B cell (primary cell): ENCODE measurements around the gene USP7. TPM values are rescaled to one million over a fixed set of nuclear protein-coding genes. Genes with fewer than 3 reads are reported as not detected.

Experiments used
- ATAC-seq: fragments of 200-7000 bp; cut with Tn5 transposase; one replicate; pipeline ENCODE4 v1.10.0; 2021; ENCODE audit warnings: low read depth, mild to moderate bottlenecking, moderate number of reproducible peaks, moderate library complexity
- CTCF ChIA-PET: fragments of 350-600 bp; sonication (Branson Sonifier 250); formaldehyde crosslinking; loops from one replicate; lab custom pipeline; 2021; ENCODE audit warnings: antibody characterized with exemption, inconsistent platforms; lab: Charles Lee
- POLR2A ChIA-PET: fragments of 350-600 bp; sonication (Branson Sonifier 250); formaldehyde crosslinking; loops from one replicate; lab custom pipeline; 2021; ENCODE audit warnings: antibody characterized with exemption; lab: Charles Lee
- DNase-seq: peaks from one replicate; pipeline ENCODE4 v3.0.0; 2013
- H2AFZ ChIP-seq: 2 replicates; pipeline ENCODE4 v1.6.1; 2012; ENCODE audit warnings: mild to moderate bottlenecking, low read depth, low read length; ENCODE audit not compliant: insufficient read depth, poor library complexity, severe bottlenecking
- H3K27ac ChIP-seq, 2 donors: 1 replicate in 1 of 2; 2 replicates in 1 of 2; pipeline ENCODE4 v1.5.1; 2012 to 2013; ENCODE audit warnings: low read length in 2 of 2, mild to moderate bottlenecking in 2 of 2, moderate library complexity in 1 of 2
- H3K27me3 ChIP-seq, 4 experiments: fragments of 200-600 bp in 1 of 4; sonication (generic) in 1 of 4; replicated peaks in 1 of 4; 1 replicate in 2 of 4; 2 replicates in 2 of 4; pipeline versions ENCODE4 v1.6.1 to v1.7.0; 2013 to 2016; ENCODE audit warnings: low read length in 3 of 4, mild to moderate bottlenecking in 2 of 4, mixed read lengths in 1 of 4, moderate library complexity in 1 of 4; ENCODE audit not compliant: insufficient read depth in 4 of 4, control insufficient read depth in 3 of 4; ENCODE audit errors: control extremely low read depth in 1 of 4
- H3K36me3 ChIP-seq, 2 experiments: replicated peaks in 1 of 2; 1 replicate in 1 of 2; 2 replicates in 1 of 2; pipeline versions ENCODE4 v1.6.1 to v1.7.1; 2013; ENCODE audit warnings: low read length in 1 of 2; ENCODE audit not compliant: insufficient read depth in 2 of 2, control insufficient read depth in 1 of 2; ENCODE audit errors: control extremely low read depth in 1 of 2, extremely low read depth in 1 of 2
- H3K4me1 ChIP-seq, 2 donors: fragments of 200-600 bp in 1 of 2; sonication (generic) in 1 of 2; 1 replicate in 1 of 2; 2 replicates in 1 of 2; pipeline versions ENCODE4 v1.5.1 to v1.6.1; 2013 to 2017; ENCODE audit warnings: low read length in 2 of 2; ENCODE audit not compliant: control insufficient read depth in 2 of 2, insufficient read depth in 2 of 2
- H3K4me2 ChIP-seq: replicated peaks from 2 replicates; pipeline ENCODE3; 2012; ENCODE audit warnings: mild to moderate bottlenecking, low read depth, low read length; ENCODE audit not compliant: poor library complexity, severe bottlenecking
- H3K4me3 ChIP-seq, 5 experiments: fragments of 200-600 bp in 1 of 5; sonication (generic) in 1 of 5; 1 replicate in 3 of 5; 2 replicates in 2 of 5; pipeline versions ENCODE4 v1.5.1 to v1.7.0; 2011 to 2016; ENCODE audit warnings: low read length in 4 of 5, mild to moderate bottlenecking in 4 of 5, low read depth in 2 of 5, control low read depth in 1 of 5, moderate library complexity in 1 of 5; ENCODE audit not compliant: insufficient read depth in 1 of 5; ENCODE audit errors: control extremely low read depth in 1 of 5, extremely low read depth in 1 of 5
- H3K79me2 ChIP-seq: fragments of 200-600 bp; sonication (generic); one replicate; pipeline ENCODE4 v1.6.0; 2016; ENCODE audit warnings: low read length; ENCODE audit not compliant: control insufficient read depth, insufficient read depth
- H3K9ac ChIP-seq: fragments of 200-600 bp; sonication (generic); 2 replicates; pipeline ENCODE4 v1.6.1; 2017; ENCODE audit warnings: mild to moderate bottlenecking, low read length, moderate library complexity
- H3K9me3 ChIP-seq, 3 donors: one replicate each; pipeline versions ENCODE4 v1.6.1 to v1.7.1; 2013; ENCODE audit warnings: low read length in 2 of 3; ENCODE audit not compliant: control insufficient read depth in 2 of 3, insufficient read depth in 1 of 3; ENCODE audit errors: control extremely low read depth in 1 of 3
- H4K20me1 ChIP-seq: 2 replicates; pipeline ENCODE4 v1.6.0; 2012; ENCODE audit warnings: mild to moderate bottlenecking, low read length; ENCODE audit not compliant: insufficient read depth, control insufficient read depth, poor library complexity, severe bottlenecking
- H3K27ac Mint-ChIP-seq: one replicate; pipeline ENCODE4 v1.8.0; 2021; ENCODE audit warnings: mixed read lengths
- H3K27me3 Mint-ChIP-seq: one replicate; pipeline ENCODE4 v1.8.0; 2021; ENCODE audit warnings: mixed read lengths
- H3K4me1 Mint-ChIP-seq: one replicate; pipeline ENCODE4 v1.8.0; 2021; ENCODE audit warnings: mixed read lengths
- H3K4me3 Mint-ChIP-seq: one replicate; pipeline ENCODE4 v1.8.0; 2021; ENCODE audit warnings: mixed read lengths
- H3K9me3 Mint-ChIP-seq: one replicate; pipeline ENCODE4 v1.8.0; 2022; ENCODE audit warnings: mixed read lengths; ENCODE audit not compliant: insufficient read depth
- EZH2 ChIP-seq: IDR thresholded peaks from 2 replicates; pipeline ENCODE4 v1.6.1; 2012; ENCODE audit warnings: borderline replicate concordance, low read depth, mild to moderate bottlenecking, moderate library complexity, low read length; ENCODE audit not compliant: insufficient read depth, poor library complexity, severe bottlenecking
- WGBS: methylation state at CpG from one replicate; pipeline ENCODE4 v1.1.5; 2013; ENCODE audit warnings: missing lambda C conversion rate; ENCODE audit not compliant: insufficient coverage; 5-methylcytosine and 5-hydroxymethylcytosine counted together
- intact Hi-C: fragments of 100-400 bp; cut with micrococcal nuclease; formaldehyde crosslinking; loops from one replicate; pipeline ENCODE4 v1.10.0; 2022
- polyA plus RNA-seq: library from polyadenylated mRNA; depleted of rRNA; stranded (reverse); fragments of >200 nt; gene quantifications from 2 replicates; pipeline ENCODE4 v1.2.3, GENCODE V29; 2012
- total RNA-seq, 2 donors: library from RNA; stranded (reverse); fragments of 120-200 nt in 1 of 2; gene quantifications; 1 replicate in 1 of 2; 2 replicates in 1 of 2; pipeline versions ENCODE4 v1.2.3 to v1.2.4, GENCODE V29; 2013 to 2022
- TF ChIP-seq, protein P1 (sequence below): fragments of 200-600 bp; IDR thresholded peaks from one replicate; pipeline ENCODE4 v1.8.0; 2022; ENCODE audit warnings: antibody characterized with exemption, mild to moderate bottlenecking

Gene USP7
- total and polyA plus RNA-seq, 2 donors (not counting 1 experiment from before 2014, with no cell fraction given): 27.4 to 223 TPM

DNA sequence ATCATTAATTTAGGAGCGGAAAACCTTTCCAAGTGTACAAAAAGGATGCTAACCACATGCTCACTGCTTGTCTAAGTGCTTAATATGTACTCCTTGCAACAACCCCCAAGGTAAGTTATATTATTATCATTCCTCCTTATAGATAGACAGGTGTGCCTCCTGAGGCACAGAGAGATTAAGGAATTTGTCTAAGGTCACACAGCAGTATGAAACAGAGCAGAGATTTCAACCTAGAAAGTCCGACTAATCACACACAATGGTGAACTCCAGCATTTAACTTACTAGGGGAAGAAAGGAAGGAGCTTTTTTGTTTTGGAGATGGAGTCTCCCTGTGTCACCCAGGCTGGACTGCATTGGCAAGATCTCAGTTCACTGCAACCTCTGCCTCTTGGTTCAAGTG is 37.0 kb upstream of the USP7 start:
- H3K4me1 Mint-ChIP-seq: no peaks in the 10 kb centered on the region
- no peak overlapping the region for H3K27ac ChIP-seq
- no peaks in the 10 kb centered on the region for H3K4me1 ChIP-seq
- H3K27ac Mint-ChIP-seq: no peak overlapping the region
- H3K79me2 ChIP-seq: no peaks in the 10 kb centered on the region
- no peaks in the 10 kb centered on the region for H4K20me1 ChIP-seq
- H3K9me3 Mint-ChIP-seq: no peaks in the 10 kb centered on the region
- ATAC-seq (no peak), DNase-seq (no peak)
- no peak overlapping the region for H3K9ac ChIP-seq
- no peaks in the 10 kb centered on the region for H3K27me3 ChIP-seq
- no peaks in the 10 kb centered on the region for H3K36me3 ChIP-seq
- H3K4me3 Mint-ChIP-seq: no peak overlapping the region
- H3K4me2 ChIP-seq: no peak overlapping the region
- ChIA-PET CTCF (no interaction called here), POLR2A (no interaction called here)
- no peak for TF ChIP-seq EZH2
- TF ChIP-seq, protein P1, sequence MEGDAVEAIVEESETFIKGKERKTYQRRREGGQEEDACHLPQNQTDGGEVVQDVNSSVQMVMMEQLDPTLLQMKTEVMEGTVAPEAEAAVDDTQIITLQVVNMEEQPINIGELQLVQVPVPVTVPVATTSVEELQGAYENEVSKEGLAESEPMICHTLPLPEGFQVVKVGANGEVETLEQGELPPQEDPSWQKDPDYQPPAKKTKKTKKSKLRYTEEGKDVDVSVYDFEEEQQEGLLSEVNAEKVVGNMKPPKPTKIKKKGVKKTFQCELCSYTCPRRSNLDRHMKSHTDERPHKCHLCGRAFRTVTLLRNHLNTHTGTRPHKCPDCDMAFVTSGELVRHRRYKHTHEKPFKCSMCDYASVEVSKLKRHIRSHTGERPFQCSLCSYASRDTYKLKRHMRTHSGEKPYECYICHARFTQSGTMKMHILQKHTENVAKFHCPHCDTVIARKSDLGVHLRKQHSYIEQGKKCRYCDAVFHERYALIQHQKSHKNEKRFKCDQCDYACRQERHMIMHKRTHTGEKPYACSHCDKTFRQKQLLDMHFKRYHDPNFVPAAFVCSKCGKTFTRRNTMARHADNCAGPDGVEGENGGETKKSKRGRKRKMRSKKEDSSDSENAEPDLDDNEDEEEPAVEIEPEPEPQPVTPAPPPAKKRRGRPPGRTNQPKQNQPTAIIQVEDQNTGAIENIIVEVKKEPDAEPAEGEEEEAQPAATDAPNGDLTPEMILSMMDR: no peak
- no peak overlapping the region for H2AFZ ChIP-seq
- no peaks in the 10 kb centered on the region for H3K27me3 Mint-ChIP-seq
- intact Hi-C loops: no loop called here
- WGBS: 100% methylated on average over 1 of the region's 2 CpGs
- H3K9me3 ChIP-seq: no peaks in the 10 kb centered on the region
- H3K4me3 ChIP-seq: no peak overlapping the region

DNA sequence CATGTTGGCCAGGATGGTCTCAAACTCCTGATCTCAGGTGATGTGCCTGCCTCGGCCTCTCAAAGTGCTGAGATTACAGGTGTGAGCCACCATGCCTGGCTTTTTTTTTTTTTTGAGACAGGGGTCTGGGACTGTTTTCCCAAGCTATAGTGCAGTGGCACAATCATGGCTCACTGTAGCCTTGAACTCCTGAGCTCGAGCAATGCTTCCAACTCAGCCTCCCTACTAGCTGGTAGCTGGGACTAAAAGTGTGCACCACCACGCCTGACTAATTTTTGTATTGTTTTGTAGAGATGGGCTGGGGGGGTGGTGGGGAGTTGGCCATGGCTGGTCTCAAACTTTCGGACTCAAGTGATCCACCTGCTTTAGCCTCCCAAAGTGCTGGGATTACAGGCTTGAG is 36.1 kb upstream of the USP7 start:
- Histone ChIP-seq H3K27me3 (no peaks in the 10 kb centered on the region), H2AFZ (no peak overlapping the region), H4K20me1 (no peaks in the 10 kb centered on the region), H3K36me3 (no peaks in the 10 kb centered on the region), H3K4me2 (no peak overlapping the region), H3K4me3 (no peak overlapping the region), H3K9ac (no peak overlapping the region), H3K79me2 (no peaks in the 10 kb centered on the region), H3K9me3 (no peaks in the 10 kb centered on the region), H3K27ac (no peak overlapping the region), H3K4me1 (no peaks in the 10 kb centered on the region)
- ATAC-seq: no peak
- Mint-ChIP-seq H3K4me3 (no peak overlapping the region), H3K9me3 (no peaks in the 10 kb centered on the region), H3K27me3 (no peaks in the 10 kb centered on the region), H3K27ac (no peak overlapping the region), H3K4me1 (no peaks in the 10 kb centered on the region)
- ChIA-PET POLR2A (no interaction called here), CTCF (no interaction called here)
- TF ChIP-seq, protein P1: no peak
- no peak for TF ChIP-seq EZH2
- 42% methylated on average over 2 of the region's 4 CpGs for WGBS
- DNase-seq: no peak
- intact Hi-C loops: no loop called here
